GM18870 (cell line): ENCODE measurements around the gene DISC1.
"Not testable (repeated sequence)": the region's sequence is repeated elsewhere in the genome, so short reads cannot be mapped to it uniquely, and the experiment has no call there.

Experiments
- ATAC-seq: cut with Tn5 transposase; IDR thresholded peaks from one replicate; pipeline ENCODE4 v1.9.1; 2021; ENCODE audit warnings: moderate library complexity; ENCODE audit not compliant: unreplicated experiment

DISC1 gene

GRCh38 chr1:231626535-231626950 is at the start of gene DISC1:
DISC1 (plus strand) TSS chr1:231626790; CDS start chr1:231626868, 78 bp downstream.
- ATAC-seq: no peak

GRCh38 chr1:231576804-231577718 is 49.5 kb upstream of the DISC1 start:
- no peak for ATAC-seq

- no peak for ATAC-seq
Measured at GRCh38 chr1:231580874-231581273, 45.7 kb upstream of the DISC1 start.

- no peak for ATAC-seq
Measured at GRCh38 chr1:231581859-231582258, 44.7 kb upstream of the DISC1 start.

GRCh38 chr1:231583376-231583775 is 43.2 kb upstream of the DISC1 start:
- ATAC-seq: no peak

DNA sequence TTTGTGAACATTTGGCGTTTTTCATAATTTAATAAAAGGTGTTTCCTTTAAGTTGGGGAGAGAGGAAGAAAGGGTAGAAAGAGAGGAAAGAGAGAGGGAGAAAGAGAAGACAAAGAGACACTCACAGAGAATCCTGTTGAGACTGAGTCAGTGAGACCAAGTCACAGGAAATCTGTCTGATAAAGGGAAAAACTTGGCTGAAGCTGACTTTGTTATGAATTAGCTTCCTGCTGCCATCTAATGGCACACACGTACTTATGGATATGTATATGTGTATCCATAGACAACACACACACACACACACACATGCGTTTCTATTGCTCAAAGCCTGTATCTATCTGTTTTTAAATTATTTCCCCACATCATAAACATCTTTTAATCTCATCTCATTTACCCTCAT is 42.5 kb upstream of the DISC1 start:
- no peak for ATAC-seq

- ATAC-seq: no peak
Measured at GRCh38 chr1:231584921-231585320, 41.7 kb upstream of the DISC1 start.

DNA sequence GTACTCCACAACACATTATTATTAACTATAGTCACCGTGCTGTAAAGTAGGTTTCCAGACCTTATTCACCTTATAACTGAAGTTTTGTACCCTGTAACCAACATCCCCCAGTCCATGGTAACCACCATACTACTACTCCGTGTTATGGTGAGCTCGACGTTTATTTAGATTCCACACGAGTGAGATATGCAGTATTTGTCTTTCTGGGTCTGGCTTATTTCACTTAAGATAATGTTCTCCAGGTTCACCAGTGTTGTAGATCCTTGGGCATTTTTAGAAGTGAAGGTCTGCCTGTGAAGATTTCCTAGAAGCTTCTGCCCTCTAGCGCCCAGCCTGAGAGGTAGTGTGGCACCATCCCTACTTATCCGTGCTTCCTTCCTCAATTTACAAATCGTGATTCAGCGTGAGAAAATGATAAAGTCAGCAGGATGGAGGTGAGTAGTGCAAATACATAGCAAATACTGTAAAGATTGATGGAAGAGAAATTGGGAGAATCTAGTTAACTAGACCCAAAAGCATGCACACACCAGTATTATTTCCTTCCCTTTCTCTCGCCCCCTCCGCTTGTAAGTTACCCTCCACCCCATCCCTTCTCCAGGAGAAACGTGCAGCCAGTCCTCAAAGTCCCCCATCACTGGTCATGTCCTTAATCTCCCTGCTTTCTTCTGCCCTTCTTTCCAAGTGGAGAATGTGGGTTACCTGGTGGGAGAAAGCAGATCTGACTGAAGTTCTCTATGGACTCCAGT is 36.0 kb upstream of the DISC1 start:
- no peak for ATAC-seq

DNA sequence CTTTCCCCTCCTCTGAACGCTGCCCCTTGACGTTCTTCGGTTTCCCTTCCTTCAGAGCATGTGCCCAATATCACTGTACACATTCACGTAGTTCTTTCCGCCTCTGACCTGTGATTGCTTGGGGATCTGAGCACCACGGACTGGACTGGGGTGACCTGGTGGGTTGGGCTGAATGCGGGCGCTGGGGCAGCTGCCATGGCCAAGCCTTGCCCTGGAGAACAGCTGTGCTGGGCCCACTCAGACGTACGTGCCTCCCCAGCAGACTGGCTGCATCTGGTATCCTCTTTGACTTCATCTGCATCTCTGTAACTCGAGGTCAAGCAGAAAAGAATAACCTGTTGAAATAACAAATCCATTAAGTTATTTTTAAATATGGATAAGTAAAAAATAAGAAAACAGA is 35.1 kb upstream of the DISC1 start:
- no peak for ATAC-seq

GRCh38 chr1:231592809-231593208 is 33.8 kb upstream of the DISC1 start:
- no peak for ATAC-seq

DNA sequence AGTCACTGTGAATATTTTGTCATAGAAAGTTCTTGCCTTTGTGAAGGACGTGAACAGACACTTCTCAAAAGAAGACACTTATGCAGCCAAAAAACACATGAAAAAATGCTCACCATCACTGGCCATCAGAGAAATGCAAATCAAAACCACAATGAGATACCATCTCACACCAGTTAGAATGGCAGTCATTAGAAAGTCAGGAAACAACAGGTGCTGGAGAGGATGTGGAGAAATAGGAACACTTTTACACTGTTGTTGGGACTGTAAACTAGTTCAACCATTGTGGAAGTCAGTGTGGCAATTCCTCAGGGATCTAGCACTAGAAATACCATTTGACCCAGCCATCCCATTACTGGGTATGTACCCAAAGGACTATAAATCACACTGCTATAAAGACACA is 33.3 kb upstream of the DISC1 start:
- ATAC-seq: not testable (repeated sequence)

GRCh38 chr1:231594123-231594522 is 32.5 kb upstream of the DISC1 start:
- no peak for ATAC-seq

- no peak for ATAC-seq
Measured at GRCh38 chr1:231594749-231595148, 31.8 kb upstream of the DISC1 start.

DNA sequence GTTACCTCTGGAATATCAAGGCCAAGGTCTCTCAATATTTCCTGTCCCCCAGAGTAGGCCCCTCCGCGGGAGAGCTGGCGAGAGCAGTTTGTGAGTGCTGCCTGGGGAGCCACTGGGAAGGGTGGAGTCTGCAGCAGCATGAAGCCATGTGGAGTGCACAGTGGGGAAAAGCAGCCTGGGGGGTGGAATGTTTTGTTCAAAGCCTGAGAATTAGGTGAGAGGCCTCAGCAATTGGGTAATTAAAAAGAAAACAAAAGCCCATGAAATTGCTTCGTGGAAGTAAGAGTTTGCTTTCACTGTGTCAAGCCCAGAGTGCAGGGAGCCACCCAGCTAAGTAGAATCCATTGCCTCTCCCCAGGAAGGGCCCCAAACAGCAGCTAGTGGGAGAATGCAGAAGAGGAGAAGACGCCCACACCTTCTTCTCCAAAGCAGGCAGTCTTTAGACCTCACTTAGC is 30.2 kb upstream of the DISC1 start:
- no peak for ATAC-seq

GRCh38 chr1:231597971-231598370 is 28.6 kb upstream of the DISC1 start:
- no peak for ATAC-seq

DNA sequence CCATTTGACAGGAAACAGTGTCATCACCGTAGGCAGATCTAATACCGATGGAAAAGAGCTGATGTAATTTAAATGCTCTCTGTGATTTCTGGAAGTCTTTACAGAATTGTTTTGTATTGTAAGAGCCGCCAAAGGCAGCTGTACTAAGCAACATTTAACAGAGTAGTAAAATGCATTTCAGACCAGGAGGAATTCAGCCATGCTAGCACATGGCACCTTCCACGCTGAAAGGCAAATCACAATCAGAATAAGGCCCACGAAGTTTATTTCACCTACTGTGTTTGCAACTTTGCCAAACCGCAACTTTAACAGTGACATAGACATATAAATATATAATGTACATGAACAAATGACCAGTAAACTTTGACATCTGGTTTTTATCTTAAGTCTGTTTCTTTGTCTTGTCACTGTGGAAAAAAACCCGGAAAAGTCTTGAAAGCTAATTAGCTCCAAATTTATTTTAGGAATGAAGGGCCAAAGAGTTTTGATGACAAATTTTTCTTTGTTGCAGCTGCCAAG is 26.1 kb upstream of the DISC1 start:
- ATAC-seq: no peak

GRCh38 chr1:231601824-231602672 is 24.5 kb upstream of the DISC1 start:
- no peak for ATAC-seq

DNA sequence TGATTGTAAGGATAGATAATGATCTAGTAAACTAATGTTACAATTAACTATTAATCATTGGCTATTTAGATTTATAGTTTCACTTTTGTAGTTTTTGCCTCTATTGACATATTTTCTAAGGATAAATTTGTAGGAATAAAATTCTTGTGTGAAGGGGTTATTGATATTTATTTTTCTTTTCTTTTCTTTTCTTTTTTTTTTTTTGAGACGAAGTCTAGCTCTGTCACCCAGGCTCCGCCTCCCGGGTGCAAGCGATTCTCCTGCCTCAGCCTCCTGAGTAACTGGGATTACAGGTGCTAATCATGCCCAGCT is 24.0 kb upstream of the DISC1 start:
- no peak for ATAC-seq

- peak; percentile 45 for ATAC-seq
Measured at GRCh38 chr1:231603598-231604275, 22.9 kb upstream of the DISC1 start.

DNA sequence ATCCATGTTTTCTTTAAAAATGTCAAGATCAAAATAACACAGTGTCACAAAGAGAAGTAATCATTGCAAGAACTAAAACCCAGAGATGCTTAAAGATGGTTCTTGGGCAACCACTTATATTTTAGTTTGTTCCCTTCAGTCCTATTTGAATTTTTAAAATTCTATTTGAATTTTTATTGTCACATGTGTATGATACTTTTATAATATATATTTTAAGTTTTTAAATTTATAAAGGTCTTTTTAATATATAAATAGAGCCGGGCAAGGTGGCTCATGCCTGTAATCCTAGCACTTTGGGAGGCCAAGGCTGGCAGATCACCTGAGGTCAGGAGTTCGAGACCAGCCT is 22.3 kb upstream of the DISC1 start:
- ATAC-seq: no peak
